A549 (cell line): ENCODE data around the gene MYRIP.

Source experiments
- CTCF ChIP-seq: fragments of >200 bp; sonication (Bioruptor Twin); formaldehyde crosslinking; IDR thresholded peaks from 3 replicates; pipeline ENCODE4 v1.5.1; 2016
- EHMT2 ChIP-seq: fragments of 200-600 bp; sonication (generic); IDR thresholded peaks from 2 replicates; pipeline ENCODE4 v1.6.1; 2016; ENCODE audit warnings: antibody characterized with exemption, low read depth, mild to moderate bottlenecking, moderate library complexity
- RAD21 ChIP-seq, 2 experiments: fragments of >200 bp in 1 of 2; sonication (Bioruptor Twin) in 1 of 2; formaldehyde crosslinking in 1 of 2; IDR thresholded peaks in 1 of 2; conservative IDR thresholded peaks in 1 of 2; 2 replicates in 1 of 2; 3 replicates in 1 of 2; pipeline ENCODE4 v1.6.1; 2012 to 2018; ENCODE audit warnings: inconsistent platforms in 1 of 2

GRCh38 chr3:39903253-39903652, 93.8 kb downstream of the MYRIP start:
- no peak for TF ChIP-seq RAD21 (conservative IDR thresholded peaks at IDR 0.05 in 1 of 2, IDR thresholded peaks at IDR 0.05 in 1 of 2)
- no peak for TF ChIP-seq CTCF
- no peak for TF ChIP-seq EHMT2
